Esophagus muscularis mucosa (tissue), 3 donors: ENCODE data around the gene GNAZ.

Experiments used
- CTCF ChIP-seq, 3 experiments: fragments of 200-600 bp in 2 of 3; fragments of 450-650 bp in 1 of 3; sonication (generic) in 2 of 3; IDR thresholded peaks; one replicate each; pipeline ENCODE4 v1.5.1; 2017 to 2019; ENCODE audit warnings: antibody characterized with exemption in 3 of 3, mild to moderate bottlenecking in 2 of 3, moderate library complexity in 1 of 3
- POLR2A ChIP-seq: fragments of 450-650 bp; IDR thresholded peaks from one replicate; pipeline ENCODE4 v1.6.1; 2017; ENCODE audit warnings: antibody characterized with exemption, moderate library complexity, mild to moderate bottlenecking, low read depth

- TF ChIP-seq POLR2A (no peak), CTCF (IDR thresholded peaks at IDR 0.05) (no peak)
These were observed 74.9 kb downstream of the GNAZ start, which contains the start of gene RAB36 for GRCh38 chr22:23144932-23145877.
